ENCODE results near the gene CSF3.
A peak's percentile ranks its signal among the peaks of the same experiment; 100 is the strongest.

Gene CSF3, protein sequence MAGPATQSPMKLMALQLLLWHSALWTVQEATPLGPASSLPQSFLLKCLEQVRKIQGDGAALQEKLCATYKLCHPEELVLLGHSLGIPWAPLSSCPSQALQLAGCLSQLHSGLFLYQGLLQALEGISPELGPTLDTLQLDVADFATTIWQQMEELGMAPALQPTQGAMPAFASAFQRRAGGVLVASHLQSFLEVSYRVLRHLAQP

GRCh38 chr17:40015005-40015997 is at the start of gene CSF3:
TSS of gene CSF3 (plus strand) at chr17:40015440. CDS start at chr17:40015475, 35 bp downstream.
- FAIRE-seq = no peak

GRCh38 chr17:39966771-39967170 is 48.5 kb upstream of the CSF3 start:
- FAIRE-seq = no peak

DNA sequence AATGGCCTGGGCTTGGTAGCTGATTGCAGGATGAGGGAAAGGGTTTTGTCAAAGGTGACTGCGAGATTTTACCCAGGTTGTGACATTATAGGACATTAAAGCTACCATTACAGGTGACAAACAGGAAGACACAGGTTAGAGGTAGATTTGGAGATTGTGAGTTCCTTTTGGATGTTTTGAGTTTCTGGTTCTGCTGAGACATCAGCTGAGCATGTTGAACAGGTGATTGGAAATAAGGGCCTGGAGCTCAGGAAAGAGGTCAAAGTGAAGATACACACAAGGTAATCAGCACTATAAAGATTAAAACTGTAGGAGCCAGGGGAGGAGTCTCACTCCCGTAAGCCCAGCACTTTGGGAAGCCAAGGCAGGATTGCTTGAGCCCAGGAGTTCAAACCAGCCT is 46.5 kb upstream of the CSF3 start:
- no peak for FAIRE-seq

- FAIRE-seq = no peak
These were observed 45.9 kb upstream of the CSF3 start for GRCh38 chr17:39969375-39969774.

DNA sequence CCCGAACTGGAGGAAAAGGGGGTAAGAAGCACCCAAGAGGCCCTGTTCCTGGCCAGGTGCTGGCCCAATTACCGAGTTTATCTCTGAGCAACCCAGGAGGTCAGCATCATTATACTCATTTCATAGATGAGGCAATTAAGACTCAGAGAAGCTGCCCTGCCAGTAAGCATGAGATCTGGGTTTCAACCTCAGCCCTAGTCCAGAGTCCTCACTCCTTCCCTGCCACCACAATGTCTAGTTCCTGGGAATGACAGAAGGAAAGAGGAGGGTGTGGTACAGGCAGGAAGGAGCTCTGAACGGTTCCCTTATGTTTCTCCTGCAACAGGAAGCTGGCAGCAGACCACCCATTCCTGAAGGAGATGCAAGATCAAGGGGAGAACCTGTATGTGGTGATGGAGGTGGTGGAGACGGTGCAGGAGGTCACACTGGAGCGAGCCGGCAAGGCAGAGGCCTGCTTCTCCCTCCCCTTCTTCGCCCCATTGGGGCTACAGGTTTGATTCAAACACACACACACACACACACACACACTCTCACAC is 45.0 kb upstream of the CSF3 start:
- FAIRE-seq = no peak

- FAIRE-seq = no peak
These were observed 44.1 kb upstream of the CSF3 start for GRCh38 chr17:39971076-39971603.

GRCh38 chr17:39972271-39972670 is 43.0 kb upstream of the CSF3 start:
- no peak for FAIRE-seq

GRCh38 chr17:39973496-39973895 is 41.7 kb upstream of the CSF3 start:
- no peak for FAIRE-seq

DNA sequence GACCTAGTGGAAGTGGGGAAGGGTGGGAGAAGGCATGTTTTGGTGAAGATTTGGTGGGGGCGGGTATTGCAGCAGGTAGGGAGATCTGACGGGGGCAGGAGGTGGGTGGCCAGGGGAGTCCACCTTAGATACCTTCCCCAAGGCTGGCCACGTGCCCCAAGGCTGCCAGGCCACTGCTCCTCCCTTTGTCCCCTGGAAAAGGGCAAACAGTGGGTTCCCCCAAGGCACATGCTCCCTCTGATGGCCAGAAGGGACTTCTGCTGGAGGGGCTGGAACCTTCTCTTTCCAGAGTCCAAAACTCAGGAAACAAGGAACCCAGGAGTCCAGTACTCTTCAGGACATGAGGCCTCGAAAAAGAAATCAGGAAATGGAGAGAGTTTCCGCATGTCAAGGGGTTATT is 40.8 kb upstream of the CSF3 start:
- no peak for FAIRE-seq

GRCh38 chr17:39975801-39976200 is 39.4 kb upstream of the CSF3 start:
- no peak for FAIRE-seq

DNA sequence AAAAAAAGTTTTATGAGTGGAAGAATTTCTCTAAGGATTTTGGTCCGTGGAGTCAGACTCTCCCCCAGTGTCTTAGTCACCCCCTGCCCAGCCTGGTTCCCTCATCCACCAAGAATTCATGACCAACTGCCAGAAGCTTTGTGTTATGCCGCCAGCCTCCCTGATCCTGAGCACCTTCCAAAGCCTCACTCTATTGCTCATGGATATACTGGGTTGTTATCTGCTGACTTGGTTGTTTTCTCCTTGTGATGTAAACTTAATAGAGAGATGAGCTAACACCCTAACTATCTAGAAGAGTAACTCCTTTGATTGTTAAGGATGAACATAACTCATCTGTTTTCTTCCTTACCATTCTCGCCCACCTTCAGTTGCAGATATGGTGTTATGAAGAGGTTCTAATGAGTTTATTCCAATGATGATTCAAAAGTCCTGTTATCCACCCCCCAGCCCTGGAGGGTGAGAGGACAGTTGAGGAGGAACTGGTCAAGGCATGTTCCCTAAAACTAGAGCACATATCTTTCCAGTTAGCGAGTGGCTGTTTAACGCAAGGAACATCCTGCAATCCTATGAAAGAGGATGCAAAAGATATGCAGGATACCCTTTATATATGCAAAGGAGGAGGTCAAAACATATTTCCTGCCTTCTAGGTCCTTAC is 36.1 kb upstream of the CSF3 start:
- FAIRE-seq = no peak

DNA sequence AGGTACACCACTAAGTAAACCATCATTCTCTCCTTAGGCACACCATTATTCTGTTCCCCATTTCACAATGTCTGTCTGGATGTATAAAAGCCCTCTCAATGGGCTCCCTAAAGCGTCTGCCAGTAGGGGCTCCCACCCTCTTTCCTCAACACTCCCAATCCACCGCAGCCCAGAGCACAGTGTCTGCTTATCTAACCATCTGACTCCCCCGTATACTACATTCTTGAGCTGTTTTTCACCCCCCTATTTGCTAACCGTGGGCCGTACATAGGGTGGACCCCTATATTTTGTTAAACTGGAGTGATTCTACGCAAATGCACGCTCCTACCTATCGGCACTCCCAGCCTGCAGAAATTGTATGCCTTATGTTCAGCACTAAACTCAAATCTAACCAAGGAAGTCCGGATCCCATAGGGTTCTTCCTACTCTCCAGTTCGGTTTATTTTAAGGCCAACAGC is 35.3 kb upstream of the CSF3 start:
- FAIRE-seq = no peak

- FAIRE-seq = peak; percentile 99
These were observed 34.7 kb upstream of the CSF3 start, which contains the start of gene PSMD3 for GRCh38 chr17:39980351-39981206. TSS of gene PSMD3 (plus strand) at chr17:39980807. CDS start at chr17:39980971, 164 bp downstream.

DNA sequence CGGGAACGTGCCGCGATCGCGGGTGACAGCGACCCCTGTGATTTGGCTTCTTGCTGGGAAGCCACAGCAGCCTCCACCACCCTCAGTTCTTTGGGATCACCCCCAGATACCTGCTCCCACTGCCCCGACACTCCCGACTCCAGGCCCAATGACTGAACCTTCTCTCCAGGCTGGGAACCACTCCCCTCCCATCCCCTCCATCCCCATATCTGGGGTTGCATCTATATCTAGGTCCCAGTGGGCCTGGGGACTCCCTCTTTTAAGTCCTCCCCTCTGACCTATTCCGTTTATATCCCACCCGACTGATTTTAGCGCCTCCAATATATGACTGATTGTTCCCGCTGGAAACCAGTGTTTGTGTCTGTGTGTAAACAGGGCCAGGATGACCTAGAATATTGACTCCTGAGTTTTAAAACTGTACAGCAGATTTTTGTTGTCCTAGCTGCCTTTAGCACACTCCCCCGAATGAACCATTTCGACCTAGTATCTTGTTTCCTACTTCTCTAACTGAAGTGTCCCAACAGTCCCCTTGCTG is 34.0 kb upstream of the CSF3 start:
- FAIRE-seq = no peak

DNA sequence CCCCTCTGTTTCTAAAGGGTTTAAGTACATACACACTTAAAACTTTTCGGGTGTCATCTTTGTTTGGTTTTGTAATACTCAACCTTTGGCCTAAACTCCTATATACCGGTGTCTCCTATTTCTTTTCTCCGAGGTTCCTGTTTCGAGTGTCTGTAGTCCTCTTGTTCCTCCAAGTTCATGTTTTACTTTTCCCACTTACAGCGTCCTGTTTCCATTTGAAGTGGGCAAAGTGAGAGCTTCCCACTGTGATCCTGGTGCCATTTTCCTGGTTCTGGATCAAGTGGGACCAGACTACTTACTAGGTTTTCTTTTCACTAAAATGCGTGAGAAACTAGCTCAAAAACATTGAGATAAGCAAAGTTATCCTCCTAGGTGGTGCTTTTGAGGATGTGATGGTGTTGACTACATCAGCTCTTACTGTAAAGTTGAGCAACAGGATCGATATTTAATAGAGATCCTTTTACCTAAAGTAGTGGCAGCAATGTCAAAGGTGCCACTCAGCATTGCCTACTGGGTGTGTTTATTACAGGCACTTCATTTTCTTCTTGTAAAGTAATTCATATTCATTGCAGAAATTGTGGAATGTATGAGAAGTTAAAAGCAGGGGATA is 33.4 kb upstream of the CSF3 start:
- no peak for FAIRE-seq

GRCh38 chr17:39988206-39988810 is 26.9 kb upstream of the CSF3 start:
- no peak for FAIRE-seq

DNA sequence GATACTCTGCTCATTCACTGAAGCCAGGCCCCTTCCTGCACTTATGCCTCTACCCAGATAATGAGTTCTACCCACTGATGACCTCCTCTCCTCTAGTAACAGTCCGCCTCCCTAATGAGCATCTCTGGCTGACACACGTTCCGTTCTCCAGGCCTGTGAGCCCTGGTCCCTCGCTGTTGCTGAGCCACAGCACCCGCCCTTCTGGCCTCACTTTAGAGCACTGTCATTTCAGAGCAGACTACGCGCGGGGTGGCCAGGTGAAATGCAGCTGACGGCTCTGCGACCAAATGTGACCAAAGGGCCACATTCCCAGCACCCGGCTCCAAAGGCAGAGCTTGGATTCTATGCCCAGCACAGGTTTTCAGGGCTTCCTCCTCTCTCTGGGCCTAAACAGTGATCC is 20.8 kb upstream of the CSF3 start:
- FAIRE-seq = no peak

DNA sequence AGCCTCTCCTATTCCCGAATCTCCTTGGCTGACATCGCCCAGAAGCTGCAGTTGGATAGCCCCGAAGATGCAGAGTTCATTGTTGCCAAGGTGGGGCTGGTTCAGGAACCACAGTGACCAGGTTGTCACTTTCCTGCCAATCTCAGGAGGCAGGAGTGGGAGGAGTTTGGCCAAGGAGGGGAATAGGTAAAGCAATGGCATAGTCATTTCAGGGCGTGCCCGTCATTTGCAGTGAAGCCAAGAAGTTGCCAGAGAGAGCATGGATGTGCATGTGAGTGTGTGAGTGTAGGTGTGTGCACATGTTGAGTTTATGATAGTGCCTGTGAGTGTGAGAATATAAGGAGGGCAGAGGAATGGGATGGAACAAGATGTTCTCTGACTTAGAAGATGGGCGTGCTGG is 19.8 kb upstream of the CSF3 start:
- FAIRE-seq = no peak

- no peak for FAIRE-seq
These were observed 19.1 kb upstream of the CSF3 start for GRCh38 chr17:39996162-39996561.

GRCh38 chr17:39996800-39997199 is 18.4 kb upstream of the CSF3 start:
- no peak for FAIRE-seq

DNA sequence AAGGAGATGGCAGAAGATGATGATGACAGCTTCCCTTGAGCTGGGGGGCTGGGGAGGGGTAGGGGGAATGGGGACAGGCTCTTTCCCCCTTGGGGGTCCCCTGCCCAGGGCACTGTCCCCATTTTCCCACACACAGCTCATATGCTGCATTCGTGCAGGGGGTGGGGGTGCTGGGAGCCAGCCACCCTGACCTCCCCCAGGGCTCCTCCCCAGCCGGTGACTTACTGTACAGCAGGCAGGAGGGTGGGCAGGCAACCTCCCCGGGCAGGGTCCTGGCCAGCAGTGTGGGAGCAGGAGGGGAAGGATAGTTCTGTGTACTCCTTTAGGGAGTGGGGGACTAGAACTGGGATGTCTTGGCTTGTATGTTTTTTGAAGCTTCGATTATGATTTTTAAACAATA is 17.7 kb upstream of the CSF3 start:
- no peak for FAIRE-seq
